HCT116 (cell line): Measurements from ENCODE around the gene CASP12.

Experiments
- ELF1 ChIP-seq: IDR thresholded peaks from 2 replicates; pipeline ENCODE4 v1.6.1; 2012; ENCODE audit warnings: low read depth, borderline replicate concordance
- EZH2 ChIP-seq: fragments of 200-600 bp; sonication (generic); IDR thresholded peaks from 2 replicates; pipeline ENCODE4 v1.6.1; 2017; ENCODE audit warnings: antibody characterized with exemption, mixed run types
- JUND ChIP-seq: IDR thresholded peaks from 2 replicates; pipeline ENCODE4 v1.6.1; 2012
- POLR2A ChIP-seq: IDR thresholded peaks from 2 replicates; pipeline ENCODE4 v1.7.0; 2011; ENCODE audit warnings: borderline replicate concordance; ENCODE audit not compliant: insufficient read depth, insufficient read length; ENCODE audit errors: extremely low read depth
- POLR2AphosphoS5 ChIP-seq: IDR thresholded peaks from 2 replicates; pipeline ENCODE4 v1.6.1; 2011; ENCODE audit warnings: mild to moderate bottlenecking, low read depth, low read length, moderate library complexity
- RAD21 ChIP-seq: IDR thresholded peaks from 2 replicates; pipeline ENCODE4 v1.6.1; 2012; ENCODE audit warnings: low read depth, mild to moderate bottlenecking
- SIN3A ChIP-seq: IDR thresholded peaks from 2 replicates; pipeline ENCODE4 v1.6.1; 2012; ENCODE audit warnings: low read depth
- SRF ChIP-seq: IDR thresholded peaks from 2 replicates; pipeline ENCODE4 v1.6.1; 2012; ENCODE audit warnings: low read depth
- YY1 ChIP-seq: IDR thresholded peaks from 2 replicates; pipeline ENCODE4 v1.6.1; 2011; ENCODE audit warnings: low read length, low read depth, moderate library complexity, mild to moderate bottlenecking; ENCODE audit not compliant: insufficient replicate concordance; ENCODE audit errors: extremely low read depth
- ZFX ChIP-seq: fragments of 450-650 bp; IDR thresholded peaks from 2 replicates; pipeline ENCODE4 v1.6.1; 2017
- ZNF274 ChIP-seq: fragments of 200-500 bp; sonication (Bioruptor generic); IDR thresholded peaks from 2 replicates; pipeline ENCODE4 v1.6.1; 2014; ENCODE audit warnings: mild to moderate bottlenecking, low read depth, low read length, inconsistent platforms
- TF ChIP-seq, protein P1 (sequence below), 3 experiments: fragments of 200-600 bp in 1 of 3; sonication (generic) in 1 of 3; IDR thresholded peaks in 2 of 3; conservative IDR thresholded peaks in 1 of 3; 2 replicates each; pipeline ENCODE4 v1.5.1; 2012 to 2017; ENCODE audit warnings: low read depth in 2 of 3, low read length in 2 of 3, antibody characterized with exemption in 1 of 3, borderline replicate concordance in 1 of 3, control low read depth in 1 of 3, mild to moderate bottlenecking in 1 of 3, mixed read lengths in 1 of 3, mixed run types in 1 of 3, moderate library complexity in 1 of 3; ENCODE audit not compliant: insufficient read depth in 1 of 3
- TF ChIP-seq, protein P2 (sequence below): IDR thresholded peaks from 2 replicates; pipeline ENCODE4 v1.6.1; 2012; ENCODE audit warnings: low read depth

DNA sequence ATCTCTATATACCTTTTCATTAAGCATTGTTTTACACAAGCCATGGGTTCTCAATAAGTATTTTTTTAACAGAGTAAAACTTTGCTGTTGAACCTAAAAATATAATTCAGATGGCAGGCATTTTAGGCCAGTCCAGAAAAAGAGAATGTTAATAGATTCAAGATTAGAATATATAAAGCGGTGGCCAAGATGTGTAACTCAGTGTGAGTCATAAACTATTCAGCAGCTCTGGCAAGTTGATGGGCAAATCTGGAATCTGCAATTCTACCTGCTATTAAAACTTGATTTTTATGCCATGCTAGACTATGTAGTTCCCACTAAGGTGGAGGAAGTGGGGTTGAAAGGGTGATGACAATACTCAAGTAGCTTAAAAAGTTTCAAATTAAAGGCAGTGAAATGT is 45.4 kb downstream of the CASP12 start:
- TF ChIP-seq, protein P1, sequence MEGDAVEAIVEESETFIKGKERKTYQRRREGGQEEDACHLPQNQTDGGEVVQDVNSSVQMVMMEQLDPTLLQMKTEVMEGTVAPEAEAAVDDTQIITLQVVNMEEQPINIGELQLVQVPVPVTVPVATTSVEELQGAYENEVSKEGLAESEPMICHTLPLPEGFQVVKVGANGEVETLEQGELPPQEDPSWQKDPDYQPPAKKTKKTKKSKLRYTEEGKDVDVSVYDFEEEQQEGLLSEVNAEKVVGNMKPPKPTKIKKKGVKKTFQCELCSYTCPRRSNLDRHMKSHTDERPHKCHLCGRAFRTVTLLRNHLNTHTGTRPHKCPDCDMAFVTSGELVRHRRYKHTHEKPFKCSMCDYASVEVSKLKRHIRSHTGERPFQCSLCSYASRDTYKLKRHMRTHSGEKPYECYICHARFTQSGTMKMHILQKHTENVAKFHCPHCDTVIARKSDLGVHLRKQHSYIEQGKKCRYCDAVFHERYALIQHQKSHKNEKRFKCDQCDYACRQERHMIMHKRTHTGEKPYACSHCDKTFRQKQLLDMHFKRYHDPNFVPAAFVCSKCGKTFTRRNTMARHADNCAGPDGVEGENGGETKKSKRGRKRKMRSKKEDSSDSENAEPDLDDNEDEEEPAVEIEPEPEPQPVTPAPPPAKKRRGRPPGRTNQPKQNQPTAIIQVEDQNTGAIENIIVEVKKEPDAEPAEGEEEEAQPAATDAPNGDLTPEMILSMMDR (IDR thresholded peaks at IDR 0.05 in 2 of 3, conservative IDR thresholded peaks at IDR 0.05 in 1 of 3; ENCODE audit: borderline replicate concordance in 1 of 3, insufficient read depth in 1 of 3, low read depth in 2 of 3, low read length in 2 of 3) = no peak
- TF ChIP-seq ZNF274 = no peak
- TF ChIP-seq EZH2 = no peak
- TF ChIP-seq RAD21 = no peak
- no peak for TF ChIP-seq POLR2A
- TF ChIP-seq SRF = no peak
- TF ChIP-seq POLR2AphosphoS5 = no peak
- TF ChIP-seq, protein P2, sequence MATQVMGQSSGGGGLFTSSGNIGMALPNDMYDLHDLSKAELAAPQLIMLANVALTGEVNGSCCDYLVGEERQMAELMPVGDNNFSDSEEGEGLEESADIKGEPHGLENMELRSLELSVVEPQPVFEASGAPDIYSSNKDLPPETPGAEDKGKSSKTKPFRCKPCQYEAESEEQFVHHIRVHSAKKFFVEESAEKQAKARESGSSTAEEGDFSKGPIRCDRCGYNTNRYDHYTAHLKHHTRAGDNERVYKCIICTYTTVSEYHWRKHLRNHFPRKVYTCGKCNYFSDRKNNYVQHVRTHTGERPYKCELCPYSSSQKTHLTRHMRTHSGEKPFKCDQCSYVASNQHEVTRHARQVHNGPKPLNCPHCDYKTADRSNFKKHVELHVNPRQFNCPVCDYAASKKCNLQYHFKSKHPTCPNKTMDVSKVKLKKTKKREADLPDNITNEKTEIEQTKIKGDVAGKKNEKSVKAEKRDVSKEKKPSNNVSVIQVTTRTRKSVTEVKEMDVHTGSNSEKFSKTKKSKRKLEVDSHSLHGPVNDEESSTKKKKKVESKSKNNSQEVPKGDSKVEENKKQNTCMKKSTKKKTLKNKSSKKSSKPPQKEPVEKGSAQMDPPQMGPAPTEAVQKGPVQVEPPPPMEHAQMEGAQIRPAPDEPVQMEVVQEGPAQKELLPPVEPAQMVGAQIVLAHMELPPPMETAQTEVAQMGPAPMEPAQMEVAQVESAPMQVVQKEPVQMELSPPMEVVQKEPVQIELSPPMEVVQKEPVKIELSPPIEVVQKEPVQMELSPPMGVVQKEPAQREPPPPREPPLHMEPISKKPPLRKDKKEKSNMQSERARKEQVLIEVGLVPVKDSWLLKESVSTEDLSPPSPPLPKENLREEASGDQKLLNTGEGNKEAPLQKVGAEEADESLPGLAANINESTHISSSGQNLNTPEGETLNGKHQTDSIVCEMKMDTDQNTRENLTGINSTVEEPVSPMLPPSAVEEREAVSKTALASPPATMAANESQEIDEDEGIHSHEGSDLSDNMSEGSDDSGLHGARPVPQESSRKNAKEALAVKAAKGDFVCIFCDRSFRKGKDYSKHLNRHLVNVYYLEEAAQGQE = no peak
- TF ChIP-seq YY1 = no peak
- no peak for TF ChIP-seq JUND
- no peak for TF ChIP-seq ZFX
- no peak for TF ChIP-seq ELF1
- TF ChIP-seq SIN3A = no peak
